Embryonic facial prominence (tissue), 1 donor: Measurements from ENCODE around the gene MAPT.
"Not testable (repeated sequence)": the region's sequence is repeated elsewhere in the genome, so short reads cannot be mapped to it uniquely, and the experiment has no call there.

Experiments
- DNase-seq: peaks from one replicate; pipeline ENCODE4 v3.0.0-alpha.2; 2016; ENCODE audit errors: extremely low spot score

MAPT gene

GRCh38 chr17:45929344-45929743 lies 35.0 kb downstream of the MAPT start:
- no peak for DNase-seq

- DNase-seq, result no peak
These were observed 36.1 kb downstream of the MAPT start for GRCh38 chr17:45930420-45930951.

DNA sequence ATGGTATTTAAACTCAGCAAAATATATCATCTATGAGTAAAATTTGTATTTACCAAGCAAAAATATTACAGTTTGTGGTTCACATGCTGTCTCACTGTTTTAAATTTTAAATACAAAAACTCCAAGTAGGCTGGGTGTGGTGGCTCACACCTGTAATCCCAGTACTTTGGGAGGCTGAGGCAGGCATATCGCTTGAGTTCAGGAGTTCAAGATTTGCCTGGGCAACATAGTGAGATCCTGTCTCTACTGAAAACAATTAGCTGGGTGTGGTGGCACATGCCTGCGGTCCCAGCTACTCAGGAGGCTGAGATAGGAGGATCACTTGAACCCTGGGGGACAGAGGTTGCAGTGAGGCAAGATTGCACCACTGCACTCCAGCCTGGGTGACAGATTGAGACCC lies 37.3 kb downstream of the MAPT start:
- DNase-seq, result no peak

- no peak for DNase-seq
These were observed 40.0 kb downstream of the MAPT start for GRCh38 chr17:45934044-45934979.

GRCh38 chr17:45935197-45935709 lies 40.9 kb downstream of the MAPT start:
- DNase-seq, result no peak

GRCh38 chr17:45935710-45936509 lies 41.6 kb downstream of the MAPT start:
- no peak for DNase-seq

- no peak for DNase-seq
These were observed 42.3 kb downstream of the MAPT start for GRCh38 chr17:45936610-45937009.

DNA sequence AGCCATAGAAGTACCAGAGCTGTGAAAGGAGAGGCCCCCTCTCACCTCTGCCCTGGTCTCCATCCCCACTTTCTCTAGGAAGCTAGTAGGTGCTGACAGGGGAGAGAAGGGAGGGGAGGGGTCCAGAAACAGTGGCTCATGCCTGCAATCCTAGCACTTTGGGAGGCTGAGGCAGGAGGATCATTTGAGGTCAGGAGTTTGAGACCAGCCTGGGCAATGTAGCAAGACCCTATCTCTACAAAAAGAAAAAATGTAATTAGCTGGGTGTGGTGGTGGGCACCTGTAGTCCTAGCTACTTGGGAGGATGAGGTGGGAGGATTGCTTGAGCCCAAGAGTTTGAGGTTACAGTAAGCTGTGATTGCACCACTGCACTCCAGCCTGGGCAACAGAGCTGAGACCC lies 42.8 kb downstream of the MAPT start:
- DNase-seq, result not testable (repeated sequence)

DNA sequence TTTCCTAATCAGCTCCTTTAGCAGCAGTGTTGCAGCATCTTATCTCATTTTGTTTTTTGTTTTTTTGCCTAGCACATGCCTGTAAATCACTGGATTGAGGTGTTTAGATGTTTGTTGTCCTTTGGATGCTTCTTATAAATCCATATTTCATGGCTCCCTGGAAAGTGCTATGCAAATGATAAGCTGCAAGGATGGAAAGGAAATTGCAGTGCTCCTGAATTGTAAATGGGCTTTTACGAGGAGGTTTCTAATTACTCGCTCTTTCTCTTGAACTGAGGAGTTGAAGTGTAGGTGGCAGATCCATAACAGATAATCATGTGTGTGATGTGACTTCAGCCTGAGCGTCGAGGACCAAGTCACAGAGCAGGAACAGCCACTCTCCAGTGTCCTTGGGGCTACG lies 45.0 kb downstream of the MAPT start:
- DNase-seq, result no peak

GRCh38 chr17:45940293-45940692 lies 45.9 kb downstream of the MAPT start:
- DNase-seq, result no peak

- DNase-seq, result no peak
These were observed 46.5 kb downstream of the MAPT start for GRCh38 chr17:45940826-45941225.

DNA sequence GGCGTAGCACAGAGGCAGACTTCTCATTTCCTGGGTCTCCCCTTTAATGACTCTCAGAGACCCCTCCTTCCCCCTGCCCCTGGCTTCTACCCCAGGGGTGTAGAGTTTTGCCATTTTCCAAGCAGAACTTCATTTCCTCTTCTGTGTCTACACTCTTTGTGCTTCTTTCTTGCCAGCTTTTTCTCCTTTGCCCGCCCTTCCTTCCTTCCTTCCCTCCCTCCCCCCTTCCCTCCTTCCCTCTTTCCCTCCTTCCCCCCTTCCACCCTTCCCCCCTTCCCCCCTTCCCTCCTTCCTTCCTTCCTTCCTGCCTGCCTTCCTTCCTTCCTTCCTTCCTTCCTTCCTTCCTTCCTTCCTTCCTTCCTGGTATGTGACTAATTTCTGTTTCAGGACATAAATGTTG lies 47.0 kb downstream of the MAPT start:
- no peak for DNase-seq

- DNase-seq, result no peak
These were observed 47.9 kb downstream of the MAPT start for GRCh38 chr17:45942284-45942683.

DNA sequence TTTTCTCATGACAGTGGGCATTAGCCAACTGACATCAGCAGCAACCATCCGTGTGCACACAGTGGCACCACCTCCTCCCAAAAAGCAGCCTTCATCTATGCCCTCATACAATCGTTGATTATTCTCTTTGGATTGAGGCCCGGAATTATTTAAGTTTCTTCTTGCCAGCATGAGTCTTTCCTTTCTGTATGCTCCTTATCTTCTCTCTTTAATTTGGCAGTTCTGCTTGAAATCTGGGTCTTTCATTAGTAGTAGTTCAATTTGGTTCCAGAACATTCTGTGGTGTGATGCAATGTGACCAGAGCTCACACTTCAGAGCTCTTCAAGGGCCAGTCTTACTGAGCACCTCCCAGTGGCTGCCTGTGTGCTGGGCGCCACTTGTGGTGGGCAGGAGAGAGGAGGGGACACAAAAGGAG lies 52.5 kb downstream of the MAPT start:
- DNase-seq, result no peak

- DNase-seq, result no peak
These were observed 54.1 kb downstream of the MAPT start for GRCh38 chr17:45948498-45948880.

GRCh38 chr17:45948881-45949624 lies 54.7 kb downstream of the MAPT start:
- no peak for DNase-seq

DNA sequence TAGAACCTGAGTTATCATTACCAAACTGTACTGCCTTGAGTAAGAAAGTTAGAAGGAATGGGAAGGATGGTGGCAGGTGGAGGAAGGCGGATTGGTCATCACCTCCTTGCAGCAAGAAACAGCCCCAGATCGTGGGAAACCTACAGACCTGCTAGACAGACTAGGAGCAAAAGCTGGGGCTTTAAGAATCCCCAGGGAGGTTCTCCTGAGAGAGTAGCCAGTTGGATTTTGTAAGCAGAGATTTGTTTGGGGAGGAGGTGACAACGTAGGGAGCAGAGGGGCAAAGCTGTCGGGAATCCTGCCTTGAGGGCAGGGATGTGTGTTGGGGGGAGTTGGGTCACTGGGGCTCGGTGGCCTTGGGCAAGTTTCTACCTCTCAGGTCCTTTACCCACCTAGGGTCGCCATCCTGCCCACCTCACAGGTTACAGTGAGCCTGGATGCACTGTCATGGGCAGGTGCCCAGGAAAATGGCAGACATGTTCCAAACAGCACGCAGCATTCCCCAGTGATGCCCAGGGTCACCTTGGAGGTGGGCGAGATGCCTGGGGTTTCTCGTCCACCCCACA lies 55.5 kb downstream of the MAPT start:
- no peak for DNase-seq

DNA sequence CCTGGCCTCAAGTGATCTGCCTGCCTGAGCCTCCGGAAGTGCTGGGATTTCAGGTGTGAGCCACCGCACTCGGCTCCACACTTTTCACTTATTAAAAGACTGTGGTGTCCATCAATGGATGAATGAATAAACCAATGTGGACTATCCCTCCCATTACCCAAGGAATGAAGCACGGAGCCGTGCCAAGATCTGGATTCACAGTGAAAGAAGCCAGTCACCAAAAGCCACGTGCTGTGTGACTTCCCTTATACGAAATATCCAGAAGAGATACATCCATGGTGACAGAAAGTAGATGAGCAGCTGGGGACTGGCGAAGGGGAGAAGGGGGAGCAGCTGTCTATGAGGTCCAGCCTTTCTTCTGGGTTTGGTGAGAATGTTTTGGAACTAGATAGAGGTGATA lies 56.5 kb downstream of the MAPT start:
- no peak for DNase-seq

GRCh38 chr17:45951403-45951802 lies 57.0 kb downstream of the MAPT start:
- no peak for DNase-seq

- no peak for DNase-seq
These were observed 57.6 kb downstream of the MAPT start for GRCh38 chr17:45951941-45952340.

- DNase-seq, result no peak
These were observed 58.5 kb downstream of the MAPT start for GRCh38 chr17:45952814-45953320.
